K562 (cell line): ENCODE data around the gene OSBPL3. TPM values are rescaled to one million over a fixed set of nuclear protein-coding genes. Genes with fewer than 3 reads are reported as not detected.

Experiments used
- CTBP1 ChIP-seq: fragments of 450-650 bp; IDR thresholded peaks from 2 replicates; pipeline ENCODE4 v1.6.1; 2016; ENCODE audit warnings: borderline replicate concordance
- ESRRA ChIP-seq: fragments of 450-650 bp; IDR thresholded peaks from 2 replicates; pipeline ENCODE4 v1.6.1; 2014; ENCODE audit warnings: low read depth, mild to moderate bottlenecking, moderate library complexity, borderline replicate concordance
- GATAD2A ChIP-seq: fragments of 450-650 bp; IDR thresholded peaks from 2 replicates; pipeline ENCODE4 v1.6.1; 2017
- HMG20B ChIP-seq: fragments of 250-450 bp; sonication (Bioruptor Pico); IDR thresholded peaks from 2 replicates; pipeline ENCODE4 v1.5.0; 2021; ENCODE audit warnings: mild to moderate bottlenecking
- HNRNPLL ChIP-seq: fragments of 200-400 bp; formaldehyde crosslinking; IDR thresholded peaks from 2 replicates; pipeline ENCODE4 v1.6.1; 2017; ENCODE audit warnings: low read length, low read depth, mild to moderate bottlenecking; ENCODE audit not compliant: poor library complexity, severe bottlenecking
- NFRKB ChIP-seq: fragments of 450-650 bp; IDR thresholded peaks from 2 replicates; pipeline ENCODE4 v1.6.1; 2016; ENCODE audit warnings: low read depth
- NR2C2 ChIP-seq, 2 experiments: fragments of 200-800 bp in 1 of 2; sonication (Bioruptor generic) in 1 of 2; sonication (generic) in 1 of 2; formaldehyde crosslinking in 1 of 2; IDR thresholded peaks; 2 replicates each; pipeline versions ENCODE4 v1.6.1 to v1.8.0; 2016 to 2022; ENCODE audit warnings: mild to moderate bottlenecking in 1 of 2, missing compliant biosample characterization in 1 of 2, missing genetic modification characterization in 1 of 2, missing genetic modification reagents in 1 of 2
- PKNOX1 ChIP-seq: fragments of 450-650 bp; IDR thresholded peaks from 2 replicates; pipeline ENCODE4 v1.6.1; 2016
- SMAD1 ChIP-seq: fragments of 150-350 bp; IDR thresholded peaks from 2 replicates; pipeline ENCODE4 v1.6.1; 2014; ENCODE audit warnings: low read length, low read depth; ENCODE audit not compliant: partially characterized antibody
- SMARCC2 ChIP-seq: fragments of 450-650 bp; IDR thresholded peaks from 2 replicates; pipeline ENCODE4 v1.6.1; 2017; ENCODE audit warnings: antibody characterized with exemption, moderate library complexity, mild to moderate bottlenecking, low read depth
- SOX6 ChIP-seq: fragments of 450-650 bp; IDR thresholded peaks from 2 replicates; pipeline ENCODE4 v1.6.1; 2014; ENCODE audit warnings: mild to moderate bottlenecking
- TGIF2 ChIP-seq: sonication (generic); formaldehyde crosslinking; IDR thresholded peaks from 2 replicates; pipeline ENCODE4 v1.8.1; 2022; ENCODE audit warnings: mild to moderate bottlenecking, missing genetic modification reagents, moderate library complexity
- USF2 ChIP-seq: sonication (generic); formaldehyde crosslinking; IDR thresholded peaks from 2 replicates; pipeline ENCODE4 v1.5.0; 2020; ENCODE audit warnings: missing genetic modification reagents
- ZNF134 ChIP-seq: fragments of 250-450 bp; sonication (Bioruptor Pico); conservative IDR thresholded peaks from 2 replicates; pipeline ENCODE4 v1.4.0; 2020
- ZNF384 ChIP-seq: IDR thresholded peaks from 2 replicates; pipeline ENCODE4 v1.6.1; 2012; ENCODE audit warnings: low read depth, low read length, improper control_type of control experiment
- ZNF398 ChIP-seq: fragments of 250-450 bp; sonication (Bioruptor Pico); IDR thresholded peaks from 2 replicates; pipeline ENCODE4 v1.8.0; 2021; ENCODE audit warnings: moderate library complexity, mild to moderate bottlenecking, inconsistent platforms
- ZNF609 ChIP-seq: sonication (generic); formaldehyde crosslinking; IDR thresholded peaks from 2 replicates; pipeline ENCODE4 v1.8.1; 2023; ENCODE audit warnings: missing genetic modification reagents, mild to moderate bottlenecking, borderline replicate concordance
- polyA plus RNA-seq, 8 experiments: library from polyadenylated mRNA; depleted of rRNA in 4 of 8; stranded (reverse) in 5 of 8; unstranded in 3 of 8; fragments of >200 nt; fragmentation: Nextera tagmentation in 2 of 8; fragmentation: Illumina TruSeq in 1 of 8; extraction: Ambion mirVana in 2 of 8; extraction: Trizol in 1 of 8; gene quantifications; 2 replicates each; pipeline versions ENCODE4 v1.2.1 to v1.2.3, GENCODE V29; 2011 to 2014; ENCODE audit warnings: inconsistent platforms in 1 of 8, missing spikeins in 1 of 8
- total RNA-seq, 7 experiments: library from RNA; depleted of rRNA in 6 of 7; stranded (reverse); fragments of >200 nt in 6 of 7; fragmentation: Illumina TruSeq in 2 of 7; extraction: Trizol in 2 of 7; gene quantifications; 2 replicates each; pipeline versions ENCODE4 v1.2.1 to v1.2.3, GENCODE V29; 2011 to 2021; ENCODE audit warnings: low replicate concordance in 1 of 7

Gene OSBPL3
- total and polyA plus RNA-seq, 9 of the 15 experiments (the other 6 are each of a cell fraction or from before 2014, with no cell fraction given): 4.8 to 37.2 (median 26.5) TPM

- TF ChIP-seq PKNOX1 (peak; percentile 83), NFRKB (no peak), TGIF2 (CRISPR knock-in tag) (no peak), CTBP1 (no peak; the same call in 1 of the 2 replicates), SMAD1 (no peak), HNRNPLL (no peak), ZNF398 (CRISPR knock-in tag) (no peak), ZNF609 (CRISPR knock-in tag) (no peak), ESRRA (peak; percentile 61; the same call in 1 of the 2 replicates), NR2C2 (CRISPR knock-in tag; IDR thresholded peaks at IDR 0.05) (no peak), NR2C2 (tag; IDR thresholded peaks at IDR 0.05) (peak; percentile 59), SOX6 (peak; percentile 80), SMARCC2 (no peak), USF2 (peak; percentile 57), ZNF134 (CRISPR knock-in tag) (no peak), ZNF384 (peak; percentile 63), HMG20B (CRISPR knock-in tag) (no peak), GATAD2A (no peak)
Observed at GRCh38 chr7:24921362-24921679, 58.7 kb downstream of the OSBPL3 start (continued).
